Measurements from ENCODE around the gene XPO6. TPM values are rescaled to one million over a fixed set of nuclear protein-coding genes. Genes with fewer than 3 reads are reported as not detected.

XPO6 gene
- total RNA-seq, 1 experiment from 2014 or later, result 106 TPM

DNA sequence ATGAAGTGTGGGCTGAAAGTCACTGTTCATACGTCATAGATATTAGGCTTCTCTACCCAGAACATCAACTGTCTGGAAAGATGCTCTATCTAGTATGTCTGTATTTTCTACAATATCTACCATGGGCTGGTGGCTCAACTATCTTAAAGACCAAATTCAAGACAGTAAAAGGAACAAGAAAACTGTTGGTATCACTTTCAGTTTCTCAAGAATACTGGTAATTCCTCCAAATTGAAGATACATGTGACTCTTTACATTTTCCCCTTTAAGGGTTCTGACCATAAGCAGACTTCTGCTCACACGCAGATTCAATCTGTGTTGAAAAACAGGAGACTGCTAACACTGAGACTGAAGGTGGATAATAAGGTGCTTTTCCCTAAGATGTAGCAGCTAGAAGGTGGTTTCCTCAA, 24.2 kb downstream of the XPO6 start:
- Histone ChIP-seq H4K20me1 (ENCODE audit: low read length) (peaks cover 36% of the 10 kb centered on the region), H3F3A (ENCODE audit: low read length, unreplicated experiment) (no peaks in the 10 kb centered on the region), H3K79me2 (ENCODE audit: low read length) (peaks cover 98% of the 10 kb centered on the region), H3K9ac (ENCODE audit: low read length) (no peak overlapping the region), H3K9me3 (ENCODE audit: low read length) (no peaks in the 10 kb centered on the region), H3K4me3 (ENCODE audit: low read length) (no peak overlapping the region), H2AFZ (ENCODE audit: low read length) (no peak overlapping the region), H3K4me1 (ENCODE audit: insufficient read depth, low read length) (peaks cover 6% of the 10 kb centered on the region; the same call in 1 of the 2 replicates), H3K36me3 (ENCODE audit: low read depth, low read length) (peaks cover 12% of the 10 kb centered on the region), H3K4me2 (ENCODE audit: low read length) (no peak overlapping the region), H3K9me2 (replicated peaks; ENCODE audit: low read length) (no peaks in the 10 kb centered on the region), H3K27me3 (ENCODE audit: low read length) (no peaks in the 10 kb centered on the region), H3K27ac (ENCODE audit: low read length) (no peak overlapping the region)
- intact Hi-C loops (cut with micrococcal nuclease), result no loop called here
- TF ChIP-seq EZH2phosphoT487 (IDR thresholded peaks at IDR 0.05; ENCODE audit: borderline replicate concordance, low read length), result no peak
- TF ChIP-seq CTCF (conservative IDR thresholded peaks at IDR 0.05; ENCODE audit: low read depth, low read length), result no peak
- no peak for TF ChIP-seq EZH2 (IDR thresholded peaks at IDR 0.05; ENCODE audit: low read length, unreplicated experiment)
- BruUV-seq (replicated peaks), result no TSS peak
- DNase-seq (no peak), ATAC-seq (no peak)
- ChIA-PET POLR2A (ENCODE audit: unreplicated experiment) (no interaction called here), CTCF (no interaction called here)

GRCh38 chr16:28186752-28187151, 25.0 kb downstream of the XPO6 start:
- no peaks in the 10 kb centered on the region for H3K9me3 ChIP-seq (ENCODE audit: low read length)
- DNase-seq (no peak), ATAC-seq (no peak)
- no peaks in the 10 kb centered on the region for H3K9me2 ChIP-seq (replicated peaks; ENCODE audit: low read length)
- H3K79me2 ChIP-seq (ENCODE audit: low read length), result peaks cover 99% of the 10 kb centered on the region
- no peak overlapping the region for H3K4me3 ChIP-seq (ENCODE audit: low read length)
- H3K4me1 ChIP-seq (ENCODE audit: insufficient read depth, low read length), result peaks cover 10% of the 10 kb centered on the region
- no peak overlapping the region for H3K9ac ChIP-seq (ENCODE audit: low read length)
- no peak overlapping the region for H3K4me2 ChIP-seq (ENCODE audit: low read length)
- TF ChIP-seq EZH2phosphoT487 (IDR thresholded peaks at IDR 0.05; ENCODE audit: borderline replicate concordance, low read length) (no peak), CTCF (conservative IDR thresholded peaks at IDR 0.05; ENCODE audit: low read depth, low read length) (no peak), EZH2 (IDR thresholded peaks at IDR 0.05; ENCODE audit: low read length, unreplicated experiment) (no peak)
- no peaks in the 10 kb centered on the region for H3F3A ChIP-seq (ENCODE audit: low read length, unreplicated experiment)
- no peak overlapping the region for H3K27ac ChIP-seq (ENCODE audit: low read length)
- peaks cover 12% of the 10 kb centered on the region for H3K36me3 ChIP-seq (ENCODE audit: low read depth, low read length)
- H2AFZ ChIP-seq (ENCODE audit: low read length), result no peak overlapping the region
- ChIA-PET POLR2A (ENCODE audit: unreplicated experiment) (no interaction called here), CTCF (no interaction called here)
- no peaks in the 10 kb centered on the region for H3K27me3 ChIP-seq (ENCODE audit: low read length)
- H4K20me1 ChIP-seq (ENCODE audit: low read length), result peaks cover 44% of the 10 kb centered on the region
- BruUV-seq (replicated peaks), result no TSS peak
- intact Hi-C loops (cut with micrococcal nuclease), result no loop called here

DNA sequence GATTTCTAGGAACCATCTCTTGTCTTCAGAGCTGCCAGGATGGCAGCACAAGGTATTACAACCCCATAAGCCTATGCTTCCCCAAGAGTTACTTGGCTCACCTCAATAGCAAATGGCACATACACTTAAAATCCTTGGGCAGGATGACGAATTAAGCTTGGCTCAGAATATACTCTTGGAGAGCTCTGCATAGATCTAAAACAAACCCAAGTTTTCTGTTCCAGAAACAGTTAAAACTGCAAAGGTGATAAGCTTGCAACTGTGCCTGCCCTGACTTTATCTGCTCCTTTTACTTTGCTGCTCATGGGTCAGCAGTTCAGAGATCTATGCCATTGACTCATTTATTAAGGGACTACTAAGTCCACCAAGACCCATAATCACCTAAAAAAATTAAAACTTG, 26.1 kb downstream of the XPO6 start:
- H3K4me2 ChIP-seq (ENCODE audit: low read length), result no peak overlapping the region
- peaks cover 46% of the 10 kb centered on the region for H4K20me1 ChIP-seq (ENCODE audit: low read length)
- BruUV-seq (replicated peaks), result no TSS peak
- ATAC-seq (no peak), DNase-seq (no peak)
- no peak overlapping the region for H2AFZ ChIP-seq (ENCODE audit: low read length)
- no peaks in the 10 kb centered on the region for H3K27me3 ChIP-seq (ENCODE audit: low read length)
- peaks cover 18% of the 10 kb centered on the region for H3K4me1 ChIP-seq (ENCODE audit: insufficient read depth, low read length)
- no peak overlapping the region for H3K27ac ChIP-seq (ENCODE audit: low read length)
- intact Hi-C loops (cut with micrococcal nuclease), result no loop called here
- H3F3A ChIP-seq (ENCODE audit: low read length, unreplicated experiment), result no peaks in the 10 kb centered on the region
- peaks cover 14% of the 10 kb centered on the region for H3K36me3 ChIP-seq (ENCODE audit: low read depth, low read length)
- H3K79me2 ChIP-seq (ENCODE audit: low read length), result peaks cover 99% of the 10 kb centered on the region
- no peaks in the 10 kb centered on the region for H3K9me3 ChIP-seq (ENCODE audit: low read length)
- CTCF ChIA-PET, result no interaction called here
- no peaks in the 10 kb centered on the region for H3K9me2 ChIP-seq (replicated peaks; ENCODE audit: low read length)
- H3K9ac ChIP-seq (ENCODE audit: low read length), result no peak overlapping the region
- POLR2A ChIA-PET (ENCODE audit: unreplicated experiment), result no interaction called here
- TF ChIP-seq CTCF (conservative IDR thresholded peaks at IDR 0.05; ENCODE audit: low read depth, low read length) (no peak), EZH2phosphoT487 (IDR thresholded peaks at IDR 0.05; ENCODE audit: borderline replicate concordance, low read length) (no peak), EZH2 (IDR thresholded peaks at IDR 0.05; ENCODE audit: low read length, unreplicated experiment) (no peak)
- H3K4me3 ChIP-seq (ENCODE audit: low read length), result no peak overlapping the region

All from PC-3 (cell line).